ENCODE measurements around the gene POLR2L. TPM values are rescaled to one million over a fixed set of nuclear protein-coding genes. Genes with fewer than 3 reads are reported as not detected.

The POLR2L gene
- total and polyA plus RNA-seq, 2 donors (not counting 1 experiment from before 2014, with no cell fraction given): 44.4 to 80.8 TPM

DNA sequence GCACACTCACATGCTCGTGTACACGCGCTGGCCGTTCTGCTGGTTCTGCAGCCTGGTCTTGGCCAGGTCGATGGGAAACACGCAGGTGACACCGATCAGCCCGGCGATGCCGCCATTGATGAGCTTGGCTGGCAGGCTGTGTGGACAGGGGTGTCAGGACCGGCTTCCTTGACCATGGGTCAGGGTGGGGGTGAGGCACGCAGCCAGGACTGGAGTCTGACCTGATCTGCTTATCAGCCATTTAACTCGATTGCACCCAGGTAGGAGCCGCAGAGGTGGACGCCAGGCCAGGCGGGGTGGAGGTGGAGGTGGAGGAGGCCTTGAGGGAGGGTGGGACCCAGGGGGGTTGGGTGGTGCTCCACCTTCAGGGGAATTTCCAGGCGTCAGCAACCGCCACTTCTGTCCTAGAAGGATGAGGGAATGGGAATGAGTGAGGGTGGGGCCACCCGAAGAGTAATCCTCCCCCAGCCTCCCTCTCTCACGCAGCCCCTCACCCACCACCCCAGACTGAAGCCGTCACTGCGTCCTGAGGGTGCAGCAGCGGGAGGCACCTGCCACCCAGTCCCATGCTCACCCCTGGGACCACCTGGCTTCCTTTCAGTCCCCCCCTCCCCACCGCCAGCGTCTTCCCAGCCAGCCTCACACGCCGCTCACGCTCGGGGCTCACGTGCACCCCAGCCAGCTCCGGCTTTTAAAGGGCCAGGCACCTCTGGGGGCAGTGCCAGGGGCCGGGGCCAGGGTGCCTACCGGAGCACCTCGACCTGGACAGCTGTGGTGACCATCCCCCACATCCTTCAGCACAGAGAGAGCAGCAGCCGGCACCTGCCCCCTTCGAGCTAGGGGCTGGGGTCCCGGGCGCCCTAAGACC, 47.3 kb downstream of the POLR2L start:
- ATAC-seq (ENCODE audit: low read depth) (no peak), DNase-seq (no peak)
- Mint-ChIP-seq H3K27ac (peak overlapping the region; percentile 59), H3K27me3 (no peaks in the 10 kb centered on the region), H3K9me3 (ENCODE audit: insufficient read depth) (no peaks in the 10 kb centered on the region), H3K4me1 (peaks cover 20% of the 10 kb centered on the region), H3K4me3 (peak overlapping the region; percentile 67)
- intact Hi-C loops (cut with micrococcal nuclease): loop anchor here (5.0 to 10.0 kb wide), 4 partner anchors 68 to 588 kb away; partner anchors contain the start of genes BET1L, HRAS, LRRC56 and PTDSS2
- peak overlapping the region; percentile 99 for H3K4me2 ChIP-seq (replicated peaks; ENCODE audit: low read depth, low read length, poor library complexity, severe bottlenecking)
- peaks cover 64% of the 10 kb centered on the region for H4K20me1 ChIP-seq (ENCODE audit: control insufficient read depth, insufficient read depth, low read length, poor library complexity, severe bottlenecking)
- no peak overlapping the region for H3K27ac ChIP-seq (ENCODE audit: low read length in 2 of 2)
- peaks cover 44% of the 10 kb centered on the region for H3K79me2 ChIP-seq (ENCODE audit: control insufficient read depth, insufficient read depth, low read length)
- TF ChIP-seq EZH2 (IDR thresholded peaks at IDR 0.05; ENCODE audit: borderline replicate concordance, insufficient read depth, low read depth, low read length, poor library complexity, severe bottlenecking) (no peak), CTCF (IDR thresholded peaks at IDR 0.05) (no peak)
- H3K9me3 ChIP-seq (ENCODE audit: control extremely low read depth in 1 of 3, control insufficient read depth in 2 of 3, insufficient read depth in 1 of 3, low read length in 2 of 3): peaks cover 0 to 2% (median 0%) of the 10 kb centered on the region in 3 donors
- ChIA-PET POLR2A (interaction anchor here (0.6 to 1.5 kb wide), 5 partner anchors 25 to 426 kb away, joined by 3 to 11 read pairs (median 4); partner anchors contain the start of gene CD151), CTCF (interaction anchor here (1.3 to 1.6 kb wide), 2 partner anchors 11 to 24 kb away, joined by 4 read pairs; partner anchors contain the start of gene PNPLA2)
- peak overlapping the region; percentile 89 for H3K9ac ChIP-seq (ENCODE audit: low read length)
- H3K4me1 ChIP-seq (ENCODE audit: control insufficient read depth in 2 of 2, insufficient read depth in 2 of 2, low read length in 2 of 2): peaks cover 17 to 35% of the 10 kb centered on the region in 2 donors
- peaks cover 0 to 11% of the 10 kb centered on the region in 2 experiments for H3K36me3 ChIP-seq (replicated peaks in 1 of 2; ENCODE audit: control extremely low read depth in 1 of 2, control insufficient read depth in 1 of 2, extremely low read depth in 1 of 2, insufficient read depth in 2 of 2, low read length in 1 of 2)
- WGBS (ENCODE audit: insufficient coverage): 67% methylated on average over 31 of the region's 38 CpGs
- peaks cover 0 to 6% (median 0%) of the 10 kb centered on the region in 4 experiments for H3K27me3 ChIP-seq (replicated peaks in 1 of 4; ENCODE audit: control extremely low read depth in 1 of 4, control insufficient read depth in 3 of 4, insufficient read depth in 4 of 4, low read length in 3 of 4)
- H2AFZ ChIP-seq (ENCODE audit: insufficient read depth, low read depth, low read length, poor library complexity, severe bottlenecking): no peak overlapping the region
- H3K4me3 ChIP-seq (ENCODE audit: control extremely low read depth in 1 of 5, extremely low read depth in 1 of 5, insufficient read depth in 1 of 5, low read depth in 2 of 5, low read length in 4 of 5): peak overlapping the region in 3 of 5 experiments; percentile 91 to 95 (median 94)
